ENCODE data around the gene ADCY1. TPM values are rescaled to one million over a fixed set of nuclear protein-coding genes. Genes with fewer than 3 reads are reported as not detected.

Gene ADCY1
- polyA plus RNA-seq, 1 donor = 1.4 TPM

DNA sequence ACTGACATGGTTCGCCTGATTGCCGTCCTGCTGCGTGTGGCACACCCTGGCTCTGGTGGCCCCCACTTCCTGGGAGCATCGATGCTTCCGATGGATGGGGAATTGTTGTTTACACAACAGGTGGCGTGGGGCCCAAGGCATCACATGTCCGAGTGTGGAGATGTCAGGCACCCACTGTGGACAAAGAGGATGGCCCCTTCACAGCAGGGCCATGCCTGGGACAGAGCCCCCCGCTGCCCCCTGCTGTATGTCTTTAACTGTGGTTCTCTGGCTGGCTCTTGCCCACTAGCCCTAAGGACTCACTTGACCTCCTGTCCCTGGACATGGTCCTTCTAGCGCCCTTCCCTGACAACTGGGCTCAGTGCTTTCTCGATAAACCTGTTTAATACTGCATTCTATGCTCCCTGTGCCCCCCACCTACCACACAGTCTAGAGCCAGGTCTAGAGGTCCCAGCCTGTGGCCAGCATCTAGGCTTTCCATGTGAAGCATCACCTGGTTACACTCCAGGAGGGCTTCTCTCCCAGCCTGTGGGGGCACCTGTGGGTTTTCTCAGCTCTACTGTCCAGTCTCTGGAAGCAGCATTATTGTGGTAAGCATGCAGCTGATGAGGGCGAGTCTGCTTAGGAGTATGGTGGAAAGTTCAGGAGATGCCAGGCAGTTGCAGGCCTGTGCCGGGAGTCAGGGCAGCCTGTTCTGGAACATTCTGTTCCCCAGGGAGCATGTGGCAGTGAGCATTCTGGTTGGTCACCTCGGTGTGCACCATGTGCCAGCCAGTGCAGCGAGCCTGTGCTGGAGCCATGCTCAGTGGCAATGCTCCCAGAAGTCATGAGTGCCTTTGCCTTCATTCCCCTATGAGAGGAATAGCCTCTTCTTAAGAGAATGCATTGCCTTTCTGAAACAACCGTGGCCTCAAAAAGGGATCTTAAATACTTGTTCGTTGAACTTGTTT is 10.4 kb downstream of the ADCY1 start:
- Histone ChIP-seq H3K4me1 (ENCODE audit: control insufficient read depth, insufficient read depth, low read length) (no peaks in the 10 kb centered on the region), H3K4me3 (ENCODE audit: low read length) (no peak overlapping the region), H3K36me3 (ENCODE audit: control insufficient read depth, insufficient read depth, low read length) (no peaks in the 10 kb centered on the region), H3K9me3 (ENCODE audit: control insufficient read depth, low read depth, low read length) (no peaks in the 10 kb centered on the region), H3K27me3 (ENCODE audit: control insufficient read depth, insufficient read depth, low read length) (no peaks in the 10 kb centered on the region), H3K27ac (ENCODE audit: low read length) (no peak overlapping the region)
- no peak for DNase-seq
- 82% methylated on average over 4 of the region's 16 CpGs for WGBS (ENCODE audit: insufficient coverage, low lambda C conversion rate)

DNA sequence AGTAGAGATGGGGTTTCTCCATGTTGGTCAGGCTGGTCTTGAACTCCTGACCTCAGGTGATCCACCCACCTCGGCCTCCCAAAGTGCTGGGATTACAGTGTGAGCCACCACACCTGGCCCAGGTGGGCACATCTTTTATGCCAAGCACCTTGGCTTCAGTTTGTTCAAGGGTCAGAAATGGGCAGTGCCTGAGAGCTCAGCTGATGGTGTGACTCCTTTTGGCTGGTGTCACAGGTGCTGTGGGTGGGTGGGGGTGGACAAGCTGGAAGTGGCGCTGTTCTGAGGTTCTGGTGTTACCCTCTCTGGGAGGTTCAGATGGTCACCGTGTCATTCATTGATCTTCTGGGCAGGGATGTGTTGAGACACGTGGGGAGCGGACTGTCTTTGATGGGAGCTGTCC is 11.5 kb downstream of the ADCY1 start:
- DNase-seq = no peak
- no peaks in the 10 kb centered on the region for H3K9me3 ChIP-seq (ENCODE audit: control insufficient read depth, low read depth, low read length)
- H3K4me3 ChIP-seq (ENCODE audit: low read length) = no peak overlapping the region
- no peak overlapping the region for H3K27ac ChIP-seq (ENCODE audit: low read length)
- H3K4me1 ChIP-seq (ENCODE audit: control insufficient read depth, insufficient read depth, low read length) = no peaks in the 10 kb centered on the region
- H3K27me3 ChIP-seq (ENCODE audit: control insufficient read depth, insufficient read depth, low read length) = no peaks in the 10 kb centered on the region
- WGBS (ENCODE audit: insufficient coverage, low lambda C conversion rate) = no CpG with 5 or more reads among the region's 5 CpGs
- H3K36me3 ChIP-seq (ENCODE audit: control insufficient read depth, insufficient read depth, low read length) = no peaks in the 10 kb centered on the region

DNA sequence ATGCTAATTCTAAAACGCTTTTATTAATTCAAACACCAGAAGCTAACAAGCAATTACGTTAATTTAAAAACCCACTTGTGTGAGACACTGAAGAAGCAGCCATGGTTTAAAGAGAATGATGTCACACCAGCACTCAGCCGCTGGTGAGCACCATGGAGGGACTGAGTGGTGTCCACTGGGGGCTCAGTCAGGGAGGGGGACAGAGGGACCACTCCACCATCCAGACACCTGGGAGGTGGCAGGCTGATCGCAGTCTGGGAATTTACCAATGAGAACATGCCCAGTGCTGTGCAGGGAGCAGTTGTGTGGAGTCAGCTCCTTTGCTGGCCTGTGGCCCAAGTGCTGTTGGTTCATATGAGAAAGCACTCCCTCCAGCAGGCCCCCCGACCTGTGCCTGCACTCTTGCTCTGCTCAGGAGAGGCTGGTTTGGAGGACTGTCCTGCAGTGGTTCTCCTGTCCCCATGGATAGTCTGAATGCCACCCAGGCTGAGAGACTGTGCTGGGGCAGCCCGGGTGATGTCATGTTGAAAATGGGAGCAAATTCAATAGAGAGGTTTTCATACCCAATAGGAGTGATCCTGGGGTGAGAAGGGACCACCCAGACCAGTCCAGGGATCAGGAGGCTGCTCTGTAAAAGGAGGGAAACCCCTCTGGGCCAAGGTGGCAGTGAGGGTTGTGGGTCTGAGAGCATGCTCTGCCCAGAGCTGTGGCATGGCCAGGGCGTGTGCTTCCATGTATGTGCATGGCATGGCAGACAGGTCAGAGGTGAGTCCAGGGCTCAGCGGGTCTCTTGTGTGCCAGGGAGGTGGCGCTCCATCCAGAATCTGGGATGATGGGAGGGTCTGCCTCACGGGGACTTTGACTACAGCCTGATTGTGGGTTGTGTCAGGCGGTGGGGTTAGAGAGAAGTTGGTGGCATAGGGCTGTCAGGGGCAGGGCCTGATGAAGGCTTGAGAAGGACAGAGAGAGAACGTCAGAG is 12.7 kb downstream of the ADCY1 start:
- 87% methylated on average over 2 of the region's 12 CpGs for WGBS (ENCODE audit: insufficient coverage, low lambda C conversion rate)
- H3K4me3 ChIP-seq (ENCODE audit: low read length) = no peak overlapping the region

DNA sequence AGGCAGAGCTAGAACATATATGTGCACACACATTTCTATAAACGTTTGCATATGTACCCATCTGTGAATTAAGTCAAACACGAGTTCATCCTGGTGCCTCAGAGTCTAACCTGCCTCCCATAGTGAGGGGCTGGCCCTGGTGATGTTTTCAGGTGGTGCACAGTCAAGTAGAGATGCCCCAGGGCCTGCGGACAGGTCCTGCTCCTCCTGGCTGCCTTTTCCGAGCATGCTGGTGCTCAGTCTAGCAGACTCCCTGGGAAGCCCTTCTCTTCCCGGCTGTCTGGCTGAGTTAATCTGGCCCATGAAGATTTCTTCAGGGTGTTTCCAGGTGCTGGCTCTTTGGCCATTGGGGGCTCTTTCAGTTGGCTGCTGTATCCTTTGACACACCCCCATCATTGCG is 14.3 kb downstream of the ADCY1 start:
- H3K27ac ChIP-seq (ENCODE audit: low read length) = no peak overlapping the region
- DNase-seq = no peak
- H3K9me3 ChIP-seq (ENCODE audit: control insufficient read depth, low read depth, low read length) = no peaks in the 10 kb centered on the region
- no peaks in the 10 kb centered on the region for H3K27me3 ChIP-seq (ENCODE audit: control insufficient read depth, insufficient read depth, low read length)
- no peaks in the 10 kb centered on the region for H3K36me3 ChIP-seq (ENCODE audit: control insufficient read depth, insufficient read depth, low read length)
- no peak overlapping the region for H3K4me3 ChIP-seq (ENCODE audit: low read length)
- no peaks in the 10 kb centered on the region for H3K4me1 ChIP-seq (ENCODE audit: control insufficient read depth, insufficient read depth, low read length)
- WGBS (ENCODE audit: insufficient coverage, low lambda C conversion rate) = no CpG with 5 or more reads among the region's 6 CpGs

More for the DNA sequence above, 12.7 kb downstream of the ADCY1 start:
- Histone ChIP-seq H3K27me3 (ENCODE audit: control insufficient read depth, insufficient read depth, low read length) (no peaks in the 10 kb centered on the region), H3K36me3 (ENCODE audit: control insufficient read depth, insufficient read depth, low read length) (no peaks in the 10 kb centered on the region), H3K9me3 (ENCODE audit: control insufficient read depth, low read depth, low read length) (no peaks in the 10 kb centered on the region), H3K4me1 (ENCODE audit: control insufficient read depth, insufficient read depth, low read length) (no peaks in the 10 kb centered on the region), H3K27ac (ENCODE audit: low read length) (no peak overlapping the region)
- no peak for DNase-seq

DNA sequence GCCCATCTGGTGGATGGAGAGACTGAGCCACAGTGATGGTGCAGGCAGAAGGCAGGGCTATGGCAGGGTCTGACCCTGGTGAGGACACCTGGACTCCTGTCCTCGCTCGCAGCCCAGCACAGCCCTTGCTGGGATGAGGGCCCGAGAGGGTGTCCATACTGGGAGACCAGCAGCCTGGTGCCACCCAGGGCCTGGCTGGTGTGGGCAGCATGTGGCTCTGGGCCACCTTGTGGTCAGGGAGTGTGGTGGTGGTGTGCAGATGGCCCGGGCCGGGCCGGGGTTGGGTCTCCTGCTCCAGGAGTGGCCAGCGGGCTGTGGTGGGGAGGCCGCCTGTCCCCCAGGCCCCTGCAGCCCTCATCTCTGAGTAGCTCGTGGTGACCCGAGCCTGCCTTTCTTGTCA is 14.9 kb downstream of the ADCY1 start:
- no peak for DNase-seq
- H3K27me3 ChIP-seq (ENCODE audit: control insufficient read depth, insufficient read depth, low read length) = no peaks in the 10 kb centered on the region
- H3K36me3 ChIP-seq (ENCODE audit: control insufficient read depth, insufficient read depth, low read length) = no peaks in the 10 kb centered on the region
- WGBS (ENCODE audit: insufficient coverage, low lambda C conversion rate) = no CpG with 5 or more reads among the region's 10 CpGs
- no peaks in the 10 kb centered on the region for H3K4me1 ChIP-seq (ENCODE audit: control insufficient read depth, insufficient read depth, low read length)
- H3K9me3 ChIP-seq (ENCODE audit: control insufficient read depth, low read depth, low read length) = no peaks in the 10 kb centered on the region
- H3K27ac ChIP-seq (ENCODE audit: low read length) = no peak overlapping the region
- no peak overlapping the region for H3K4me3 ChIP-seq (ENCODE audit: low read length)

DNA sequence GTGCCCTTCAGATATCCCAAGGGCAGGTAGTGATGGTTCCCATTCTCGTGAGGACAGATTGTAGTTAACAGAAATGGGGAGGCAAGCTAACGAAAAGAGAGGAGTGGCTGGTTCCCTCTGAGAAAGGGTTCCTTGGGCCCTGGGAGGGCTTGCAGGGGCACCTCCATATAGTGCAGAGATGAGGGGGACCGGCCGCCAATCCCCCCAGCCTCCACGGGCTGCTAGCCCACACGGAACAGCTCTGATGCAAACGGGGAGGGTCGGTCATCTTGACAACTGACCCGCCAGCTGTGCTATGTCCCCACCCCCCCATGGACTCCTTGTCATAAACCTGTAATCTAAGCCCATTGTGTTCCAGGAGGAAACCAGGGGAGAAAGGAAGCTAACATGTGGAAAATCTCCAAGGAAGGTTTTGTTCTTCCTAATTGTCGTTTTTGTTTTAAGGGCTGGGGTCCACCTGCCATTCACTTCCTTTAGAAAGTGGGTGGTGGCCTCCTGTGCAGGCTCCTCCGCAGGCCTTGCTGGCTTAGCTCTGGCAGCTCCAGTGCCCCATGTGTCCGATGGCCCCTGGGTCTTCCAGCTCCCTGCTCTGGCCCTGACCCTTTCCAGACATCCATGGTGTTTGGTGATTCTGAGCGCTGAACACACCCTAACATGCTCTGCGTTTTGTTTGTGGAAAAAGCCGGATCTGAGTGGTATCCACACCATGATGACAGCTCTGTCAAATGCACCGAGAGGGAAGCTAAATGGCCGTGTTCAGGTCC is 15.9 kb downstream of the ADCY1 start:
- Histone ChIP-seq H3K27me3 (ENCODE audit: control insufficient read depth, insufficient read depth, low read length) (no peaks in the 10 kb centered on the region), H3K36me3 (ENCODE audit: control insufficient read depth, insufficient read depth, low read length) (no peaks in the 10 kb centered on the region), H3K9me3 (ENCODE audit: control insufficient read depth, low read depth, low read length) (no peaks in the 10 kb centered on the region), H3K4me3 (ENCODE audit: low read length) (no peak overlapping the region), H3K27ac (ENCODE audit: low read length) (no peak overlapping the region), H3K4me1 (ENCODE audit: control insufficient read depth, insufficient read depth, low read length) (no peaks in the 10 kb centered on the region)
- no peak for DNase-seq
- no CpG with 5 or more reads among the region's 17 CpGs for WGBS (ENCODE audit: insufficient coverage, low lambda C conversion rate)

DNA sequence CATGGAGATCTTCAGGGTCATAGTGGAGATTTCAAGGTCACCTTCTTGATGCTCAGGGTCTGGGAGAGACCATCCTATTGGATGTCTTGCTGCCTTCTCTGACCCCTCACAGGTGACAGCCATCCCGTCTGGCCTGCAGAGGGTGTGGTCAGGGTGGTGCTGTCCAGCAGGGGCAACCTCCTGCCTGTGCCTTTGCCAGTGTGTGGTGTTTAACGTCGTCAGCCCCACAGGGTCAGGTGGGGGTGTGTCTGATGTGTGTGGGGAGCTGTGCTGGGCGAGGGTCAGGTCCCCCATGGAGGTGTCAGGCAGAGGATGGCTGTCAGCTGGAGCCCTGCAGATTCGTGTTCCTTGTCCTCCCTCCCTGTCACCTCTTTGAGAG is 16.5 kb downstream of the ADCY1 start:
- no peaks in the 10 kb centered on the region for H3K36me3 ChIP-seq (ENCODE audit: control insufficient read depth, insufficient read depth, low read length)
- no CpG with 5 or more reads among the region's 5 CpGs for WGBS (ENCODE audit: insufficient coverage, low lambda C conversion rate)
- no peak for DNase-seq
- no peak overlapping the region for H3K27ac ChIP-seq (ENCODE audit: low read length)
- H3K4me1 ChIP-seq (ENCODE audit: control insufficient read depth, insufficient read depth, low read length) = no peaks in the 10 kb centered on the region
- no peaks in the 10 kb centered on the region for H3K9me3 ChIP-seq (ENCODE audit: control insufficient read depth, low read depth, low read length)
- H3K27me3 ChIP-seq (ENCODE audit: control insufficient read depth, insufficient read depth, low read length) = no peaks in the 10 kb centered on the region
- H3K4me3 ChIP-seq (ENCODE audit: low read length) = no peak overlapping the region

DNA sequence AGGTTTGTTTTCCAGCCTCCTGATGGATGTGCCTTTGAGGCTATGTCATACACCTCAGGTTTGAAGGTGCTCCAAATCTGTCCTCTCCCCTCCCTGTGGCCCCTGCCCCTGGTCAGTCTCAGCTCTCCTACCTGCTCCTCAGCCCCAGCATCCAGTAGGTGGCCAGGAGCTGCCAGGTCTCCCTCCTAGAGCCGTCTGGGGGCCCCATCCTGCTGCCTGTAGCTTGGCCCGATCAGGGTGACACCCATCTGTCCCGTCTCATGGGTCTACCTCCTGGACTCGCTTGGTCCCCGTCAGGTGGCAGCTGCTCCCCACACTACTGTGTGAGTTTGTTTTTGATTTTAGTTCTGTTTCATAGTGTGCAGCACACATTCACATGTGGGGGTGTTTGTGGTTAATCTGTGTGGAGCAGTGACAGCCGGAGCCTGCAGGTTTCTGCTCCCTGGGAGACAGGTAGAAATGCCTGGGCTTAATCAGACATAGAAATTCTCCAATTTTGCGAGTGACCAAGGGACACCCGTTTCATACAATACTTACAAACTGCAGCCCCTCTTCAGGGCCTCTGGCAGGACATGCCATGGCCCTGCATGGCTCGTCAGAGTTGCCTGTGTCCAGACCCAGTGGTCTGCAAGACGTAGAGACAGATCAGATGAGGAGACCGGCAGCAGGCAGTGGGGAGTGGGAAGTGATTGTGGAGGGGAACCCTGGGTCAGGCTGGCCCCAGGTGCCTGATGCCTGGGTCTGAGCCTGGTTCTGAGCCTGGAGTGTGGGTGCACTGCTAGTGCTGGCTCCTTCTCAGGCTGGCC is 17.1 kb downstream of the ADCY1 start:
- no CpG with 5 or more reads among the region's 11 CpGs for WGBS (ENCODE audit: insufficient coverage, low lambda C conversion rate)
- H3K27me3 ChIP-seq (ENCODE audit: control insufficient read depth, insufficient read depth, low read length) = no peaks in the 10 kb centered on the region
- H3K4me1 ChIP-seq (ENCODE audit: control insufficient read depth, insufficient read depth, low read length) = no peaks in the 10 kb centered on the region
- no peak overlapping the region for H3K4me3 ChIP-seq (ENCODE audit: low read length)
- DNase-seq = no peak
- H3K27ac ChIP-seq (ENCODE audit: low read length) = no peak overlapping the region
- no peaks in the 10 kb centered on the region for H3K9me3 ChIP-seq (ENCODE audit: control insufficient read depth, low read depth, low read length)
- no peaks in the 10 kb centered on the region for H3K36me3 ChIP-seq (ENCODE audit: control insufficient read depth, insufficient read depth, low read length)

DNA sequence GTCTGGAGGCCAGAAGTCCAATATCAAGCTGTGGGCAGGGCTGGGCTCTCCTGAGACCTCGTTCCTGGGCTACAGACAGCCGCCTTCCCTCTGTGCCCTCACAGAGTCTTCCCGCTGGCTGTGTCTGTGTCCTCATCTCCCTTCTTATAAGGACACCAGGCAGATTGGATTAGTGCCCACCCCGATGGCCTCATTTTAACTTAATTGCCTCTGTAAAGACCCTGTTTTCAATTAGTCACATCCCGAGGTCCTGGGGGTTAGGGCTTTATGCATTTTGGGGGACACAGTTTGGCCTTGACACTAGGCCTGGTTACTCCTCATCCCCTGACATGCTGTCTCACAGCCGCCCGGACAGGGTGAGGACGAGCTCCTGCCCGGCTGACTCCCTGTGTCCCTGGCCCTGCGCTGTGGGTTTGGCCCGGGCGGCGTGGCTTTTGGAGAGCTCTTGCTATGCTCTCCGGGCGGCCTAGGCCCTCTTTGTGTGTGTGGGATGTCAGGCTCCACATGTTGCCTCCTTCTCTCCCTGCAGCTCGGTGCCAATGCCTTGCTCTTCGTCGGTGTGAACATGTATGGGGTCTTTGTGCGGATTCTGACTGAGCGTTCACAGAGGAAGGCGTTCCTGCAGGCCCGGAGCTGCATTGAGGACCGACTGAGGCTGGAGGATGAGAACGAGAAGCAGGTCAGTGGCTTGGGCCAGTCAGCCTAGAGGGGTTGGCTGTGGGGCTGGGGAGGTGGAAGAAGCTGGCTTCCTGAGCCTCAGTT is 18.2 kb downstream of the ADCY1 start:
- no CpG with 5 or more reads among the region's 24 CpGs for WGBS (ENCODE audit: insufficient coverage, low lambda C conversion rate)
- Histone ChIP-seq H3K36me3 (ENCODE audit: control insufficient read depth, insufficient read depth, low read length) (no peaks in the 10 kb centered on the region), H3K4me1 (ENCODE audit: control insufficient read depth, insufficient read depth, low read length) (no peaks in the 10 kb centered on the region), H3K27me3 (ENCODE audit: control insufficient read depth, insufficient read depth, low read length) (no peaks in the 10 kb centered on the region), H3K9me3 (ENCODE audit: control insufficient read depth, low read depth, low read length) (no peaks in the 10 kb centered on the region), H3K4me3 (ENCODE audit: low read length) (no peak overlapping the region), H3K27ac (ENCODE audit: low read length) (no peak overlapping the region)
- no peak for DNase-seq
